ENCODE data around the gene CSF3R.

CSF3R gene

DNA sequence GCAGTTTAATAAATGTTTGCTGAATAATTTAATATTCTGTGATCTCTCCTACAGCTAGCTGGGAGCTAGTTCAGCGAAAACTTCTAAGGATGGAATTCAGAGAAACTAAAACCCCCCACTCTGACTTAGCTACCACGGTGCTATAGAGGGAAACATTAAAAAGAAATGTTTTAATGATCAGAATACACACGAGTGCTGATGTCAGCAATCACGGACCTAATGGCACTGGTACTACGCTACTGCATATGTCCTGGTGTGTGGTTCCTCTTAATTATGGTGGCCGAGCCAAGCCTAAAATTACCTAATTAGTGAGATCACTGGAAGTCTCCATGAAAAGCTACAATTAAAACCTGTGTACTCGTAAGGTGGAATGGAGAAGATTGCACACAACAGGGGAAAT lies 61.1 kb downstream of the CSF3R start:
- no peak overlapping the region for H3K4me3 ChIP-seq (ENCODE audit: control insufficient read depth in 1 of 7, extremely low read depth in 1 of 7, insufficient read depth in 4 of 7, low read depth in 2 of 7, low read length in 6 of 7)
- CTCF ChIA-PET: interaction anchor here (0.7 to 6.5 kb wide), 9 partner anchors 9 to 86 kb away, joined by 3 to 72 read pairs (median 3); partner anchors contain the start of gene LSM10
- no peaks in the 10 kb centered on the region for H3K27me3 ChIP-seq (replicated peaks in 2 of 5; ENCODE audit: control insufficient read depth in 4 of 5, insufficient read depth in 5 of 5, low read length in 4 of 5)
- POLR2A ChIA-PET: interaction anchor here (1.6 kb wide), 1 partner anchor 80 kb away, joined by 3 read pairs; no protein-coding TSS in a partner anchor
- WGBS (ENCODE audit: insufficient coverage): 97% methylated on average over 5 of the region's 7 CpGs
- H3K9me3 ChIP-seq (ENCODE audit: control extremely low read depth in 1 of 5, control insufficient read depth in 4 of 5, insufficient read depth in 2 of 5, low read depth in 1 of 5, low read length in 4 of 5): no peaks in the 10 kb centered on the region
- DNase-seq: no peak
- H3K27ac ChIP-seq (ENCODE audit: insufficient read depth in 1 of 2, low read depth in 1 of 2, low read length in 2 of 2, poor library complexity in 1 of 2, severe bottlenecking in 2 of 2): no peak overlapping the region
- H3K4me1 ChIP-seq (ENCODE audit: control extremely low read depth in 1 of 4, control insufficient read depth in 4 of 4, insufficient read depth in 4 of 4, low read length in 3 of 4): peaks cover 0 to 6% (median 5%) of the 10 kb centered on the region in 4 experiments
- peaks cover 0 to 6% (median 2%) of the 10 kb centered on the region in 4 experiments for H3K36me3 ChIP-seq (ENCODE audit: control insufficient read depth in 4 of 4, insufficient read depth in 4 of 4, low read length in 3 of 4)

- DNase-seq: peak; percentile 73 to 87 (median 82)
- Histone ChIP-seq H3K36me3 (ENCODE audit: control insufficient read depth in 4 of 4, insufficient read depth in 4 of 4, low read length in 3 of 4) (peaks cover 0 to 6% (median 2%) of the 10 kb centered on the region in 4 experiments), H3K4me3 (ENCODE audit: control insufficient read depth in 1 of 7, extremely low read depth in 1 of 7, insufficient read depth in 4 of 7, low read depth in 2 of 7, low read length in 6 of 7) (no peak overlapping the region), H3K9me3 (ENCODE audit: control extremely low read depth in 1 of 5, control insufficient read depth in 4 of 5, insufficient read depth in 2 of 5, low read depth in 1 of 5, low read length in 4 of 5) (no peaks in the 10 kb centered on the region), H3K27me3 (replicated peaks in 2 of 5; ENCODE audit: control insufficient read depth in 4 of 5, insufficient read depth in 5 of 5, low read length in 4 of 5) (no peaks in the 10 kb centered on the region), H3K4me1 (ENCODE audit: control extremely low read depth in 1 of 4, control insufficient read depth in 4 of 4, insufficient read depth in 4 of 4, low read length in 3 of 4) (peaks cover 0 to 6% (median 5%) of the 10 kb centered on the region in 4 experiments), H3K27ac (ENCODE audit: insufficient read depth in 1 of 2, low read depth in 1 of 2, low read length in 2 of 2, poor library complexity in 1 of 2, severe bottlenecking in 2 of 2) (no peak overlapping the region)
- CTCF ChIA-PET: interaction anchor here (0.7 to 6.5 kb wide), 9 partner anchors 21 to 85 kb away, joined by 3 to 86 read pairs (median 7); no protein-coding TSS in a partner anchor
- POLR2A ChIA-PET: interaction anchor here (1.6 kb wide), 1 partner anchor 80 kb away, joined by 3 read pairs; no protein-coding TSS in a partner anchor
- 29% methylated on average over 12 of the region's 13 CpGs for WGBS (ENCODE audit: insufficient coverage)
These were observed 61.8 kb downstream of the CSF3R start for GRCh38 chr1:36420836-36421317.

DNA sequence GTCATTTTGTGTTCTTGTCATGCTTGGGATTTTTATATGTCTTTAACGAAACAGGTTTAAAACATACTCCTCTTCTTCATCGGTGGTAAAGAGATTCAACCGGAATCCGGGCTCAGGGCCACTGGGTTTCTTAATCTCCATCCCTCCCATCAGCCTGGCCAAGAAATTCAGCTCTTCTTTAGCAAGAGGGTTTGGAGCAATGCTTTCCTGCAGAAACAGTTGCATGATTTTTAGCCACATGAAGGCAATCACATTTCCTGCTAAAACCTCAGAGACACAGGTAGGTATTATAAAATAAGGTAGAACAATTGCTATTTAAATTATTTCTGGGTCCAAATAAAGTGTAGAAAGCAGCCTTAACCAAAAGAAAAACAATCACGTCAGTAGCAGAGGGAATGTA lies 62.3 kb downstream of the CSF3R start:
- Histone ChIP-seq H3K27ac (ENCODE audit: insufficient read depth in 1 of 2, low read depth in 1 of 2, low read length in 2 of 2, poor library complexity in 1 of 2, severe bottlenecking in 2 of 2) (no peak overlapping the region), H3K4me3 (ENCODE audit: control insufficient read depth in 1 of 7, extremely low read depth in 1 of 7, insufficient read depth in 4 of 7, low read depth in 2 of 7, low read length in 6 of 7) (no peak overlapping the region), H3K4me1 (ENCODE audit: control extremely low read depth in 1 of 4, control insufficient read depth in 4 of 4, insufficient read depth in 4 of 4, low read length in 3 of 4) (peaks cover 0 to 6% (median 5%) of the 10 kb centered on the region in 4 experiments), H3K36me3 (ENCODE audit: control insufficient read depth in 4 of 4, insufficient read depth in 4 of 4, low read length in 3 of 4) (peaks cover 0 to 6% (median 2%) of the 10 kb centered on the region in 4 experiments), H3K27me3 (replicated peaks in 2 of 5; ENCODE audit: control insufficient read depth in 4 of 5, insufficient read depth in 5 of 5, low read length in 4 of 5) (no peaks in the 10 kb centered on the region), H3K9me3 (ENCODE audit: control extremely low read depth in 1 of 5, control insufficient read depth in 4 of 5, insufficient read depth in 2 of 5, low read depth in 1 of 5, low read length in 4 of 5) (no peaks in the 10 kb centered on the region)
- POLR2A ChIA-PET: no interaction called here
- WGBS (ENCODE audit: insufficient coverage): 94% methylated on average over 4 of the region's 5 CpGs
- DNase-seq: no peak
- CTCF ChIA-PET: interaction anchor here (1.0 to 5.8 kb wide), 8 partner anchors 8 to 76 kb away, joined by 3 to 86 read pairs (median 6); no protein-coding TSS in a partner anchor

- WGBS (ENCODE audit: insufficient coverage): 92% methylated on average over 4 of the region's 4 CpGs
- ChIA-PET POLR2A (no interaction called here), CTCF (interaction anchor here (0.6 to 5.8 kb wide), 11 partner anchors 8 to 285 kb away, joined by 3 to 86 read pairs (median 4); no protein-coding TSS in a partner anchor)
- Histone ChIP-seq H3K27me3 (replicated peaks in 2 of 5; ENCODE audit: control insufficient read depth in 4 of 5, insufficient read depth in 5 of 5, low read length in 4 of 5) (no peaks in the 10 kb centered on the region), H3K4me1 (ENCODE audit: control extremely low read depth in 1 of 4, control insufficient read depth in 4 of 4, insufficient read depth in 4 of 4, low read length in 3 of 4) (peaks cover 0 to 6% (median 5%) of the 10 kb centered on the region in 4 experiments), H3K27ac (ENCODE audit: insufficient read depth in 1 of 2, low read depth in 1 of 2, low read length in 2 of 2, poor library complexity in 1 of 2, severe bottlenecking in 2 of 2) (no peak overlapping the region), H3K36me3 (ENCODE audit: control insufficient read depth in 4 of 4, insufficient read depth in 4 of 4, low read length in 3 of 4) (peaks cover 0 to 6% (median 2%) of the 10 kb centered on the region in 4 experiments), H3K4me3 (ENCODE audit: control insufficient read depth in 1 of 7, extremely low read depth in 1 of 7, insufficient read depth in 4 of 7, low read depth in 2 of 7, low read length in 6 of 7) (no peak overlapping the region), H3K9me3 (ENCODE audit: control extremely low read depth in 1 of 5, control insufficient read depth in 4 of 5, insufficient read depth in 2 of 5, low read depth in 1 of 5, low read length in 4 of 5) (peaks cover 0 to 1% (median 0%) of the 10 kb centered on the region in 5 experiments)
- no peak for DNase-seq
These were observed 63.1 kb downstream of the CSF3R start for GRCh38 chr1:36419569-36419968.

- Histone ChIP-seq H3K27ac (ENCODE audit: insufficient read depth in 1 of 2, low read depth in 1 of 2, low read length in 2 of 2, poor library complexity in 1 of 2, severe bottlenecking in 2 of 2) (no peak overlapping the region), H3K4me3 (ENCODE audit: control insufficient read depth in 1 of 7, extremely low read depth in 1 of 7, insufficient read depth in 4 of 7, low read depth in 2 of 7, low read length in 6 of 7) (no peak overlapping the region), H3K4me1 (ENCODE audit: control extremely low read depth in 1 of 4, control insufficient read depth in 4 of 4, insufficient read depth in 4 of 4, low read length in 3 of 4) (peaks cover 0 to 6% (median 5%) of the 10 kb centered on the region in 4 experiments), H3K27me3 (replicated peaks in 2 of 5; ENCODE audit: control insufficient read depth in 4 of 5, insufficient read depth in 5 of 5, low read length in 4 of 5) (no peaks in the 10 kb centered on the region), H3K9me3 (ENCODE audit: control extremely low read depth in 1 of 5, control insufficient read depth in 4 of 5, insufficient read depth in 2 of 5, low read depth in 1 of 5, low read length in 4 of 5) (peaks cover 0 to 4% (median 0%) of the 10 kb centered on the region in 5 experiments), H3K36me3 (ENCODE audit: control insufficient read depth in 4 of 4, insufficient read depth in 4 of 4, low read length in 3 of 4) (peaks cover 0 to 6% (median 2%) of the 10 kb centered on the region in 4 experiments)
- WGBS (ENCODE audit: insufficient coverage): 100% methylated on average over 1 of the region's 3 CpGs
- ChIA-PET POLR2A (no interaction called here), CTCF (interaction anchor here (0.6 to 5.8 kb wide), 9 partner anchors 8 to 284 kb away, joined by 3 to 86 read pairs (median 4); no protein-coding TSS in a partner anchor)
- DNase-seq: no peak
These were observed 63.6 kb downstream of the CSF3R start for GRCh38 chr1:36419140-36419539.

DNA sequence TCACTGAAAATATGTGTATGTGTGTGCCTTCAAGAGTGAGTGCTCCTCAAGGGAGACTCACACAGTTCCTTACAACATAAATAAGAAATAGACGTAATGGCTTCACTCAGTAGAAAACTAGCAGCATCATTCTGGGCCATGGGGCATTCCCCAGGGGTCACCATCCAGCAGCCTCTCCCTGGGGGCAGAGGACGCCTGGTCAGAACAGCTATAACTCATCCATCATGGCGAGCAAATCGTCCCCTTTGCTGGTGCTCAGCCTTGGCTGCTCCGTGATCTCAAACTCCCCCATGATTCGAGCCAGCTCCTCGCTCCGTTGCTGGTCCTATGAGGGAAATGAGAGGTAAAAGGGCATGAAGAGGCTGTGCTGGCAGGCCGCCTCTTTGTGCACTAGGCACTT lies 64.8 kb downstream of the CSF3R start:
- H3K27ac ChIP-seq (ENCODE audit: insufficient read depth in 1 of 2, low read depth in 1 of 2, low read length in 2 of 2, poor library complexity in 1 of 2, severe bottlenecking in 2 of 2): no peak overlapping the region
- peaks cover 0 to 6% (median 2%) of the 10 kb centered on the region in 4 experiments for H3K36me3 ChIP-seq (ENCODE audit: control insufficient read depth in 4 of 4, insufficient read depth in 4 of 4, low read length in 3 of 4)
- H3K4me1 ChIP-seq (ENCODE audit: control extremely low read depth in 1 of 4, control insufficient read depth in 4 of 4, insufficient read depth in 4 of 4, low read length in 3 of 4): peaks cover 0 to 6% (median 5%) of the 10 kb centered on the region in 4 experiments
- peaks cover 0 to 4% (median 0%) of the 10 kb centered on the region in 5 experiments for H3K9me3 ChIP-seq (ENCODE audit: control extremely low read depth in 1 of 5, control insufficient read depth in 4 of 5, insufficient read depth in 2 of 5, low read depth in 1 of 5, low read length in 4 of 5)
- no peaks in the 10 kb centered on the region for H3K27me3 ChIP-seq (replicated peaks in 2 of 5; ENCODE audit: control insufficient read depth in 4 of 5, insufficient read depth in 5 of 5, low read length in 4 of 5)
- WGBS (ENCODE audit: insufficient coverage): 100% methylated on average over 2 of the region's 9 CpGs
- ChIA-PET CTCF (interaction anchor here (0.9 to 5.8 kb wide), 6 partner anchors 31 to 136 kb away, joined by 3 to 86 read pairs (median 3); no protein-coding TSS in a partner anchor), POLR2A (no interaction called here)
- no peak overlapping the region for H3K4me3 ChIP-seq (ENCODE audit: control insufficient read depth in 1 of 7, extremely low read depth in 1 of 7, insufficient read depth in 4 of 7, low read depth in 2 of 7, low read length in 6 of 7)
- DNase-seq: no peak
